Measurements from ENCODE around the gene CYP1A2. TPM values are rescaled to one million over a fixed set of nuclear protein-coding genes. Genes with fewer than 3 reads are reported as not detected.
A peak's percentile ranks its signal among the peaks of the same experiment; 100 is the strongest.

Gene CYP1A2
- total and polyA plus RNA-seq, 2 of the 13 experiments (the other 11 are each of a cell fraction or from before 2014, with no cell fraction given) = 0.07 TPM; not detected in 1

DNA sequence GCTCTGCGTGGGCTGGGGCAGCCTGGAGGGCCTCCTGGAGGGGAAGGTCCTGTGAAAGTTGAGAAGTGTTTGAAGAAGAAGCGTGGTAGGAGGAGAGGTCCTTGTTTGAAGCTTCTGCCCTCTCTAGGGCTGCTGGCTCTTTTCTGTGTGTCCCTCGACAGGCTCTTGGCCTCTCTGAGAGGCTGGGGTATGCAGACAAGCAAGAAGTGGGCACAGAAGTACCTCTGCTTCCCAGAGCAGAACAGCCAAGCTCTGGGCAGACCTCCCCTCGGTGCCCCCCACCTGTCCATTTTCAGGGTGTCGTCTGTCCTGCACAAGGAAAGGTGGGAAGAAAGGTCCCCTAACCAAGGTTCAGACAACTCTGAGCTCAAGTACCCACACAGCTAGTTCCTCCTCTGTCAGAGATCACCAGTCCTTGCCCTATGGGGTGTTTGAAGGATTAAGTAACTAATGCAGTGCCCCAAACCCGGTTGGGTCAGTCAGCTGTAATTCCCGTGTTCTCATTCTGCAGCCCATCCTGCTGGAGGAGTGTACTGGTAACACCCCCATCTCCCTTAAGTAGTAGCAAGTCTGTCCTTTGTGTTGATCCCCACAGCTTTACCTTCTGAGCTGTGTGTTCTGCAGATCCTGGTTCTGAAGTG lies 39.5 kb downstream of the CYP1A2 start:
- H3K9me3 ChIP-seq (ENCODE audit: low read length) = no peaks in the 10 kb centered on the region
- H3K4me2 ChIP-seq (ENCODE audit: low read depth, low read length) = no peak overlapping the region
- peaks cover 7 to 28% of the 10 kb centered on the region in 2 experiments; a peak in 4 of 5 replicates for H3K36me3 ChIP-seq (replicated peaks in 1 of 2; ENCODE audit: control insufficient read depth in 1 of 2, insufficient read depth in 2 of 2, low read length in 2 of 2)
- in situ Hi-C loops (cut with HindIII; ENCODE audit: extremely low pct_ligation_motif_present, low pct_unique_long_range_greater_than_20kb) = loop anchor here (10.0 kb wide), 1 partner anchor 243 kb away; the partner anchor contains the start of gene ARID3B
- BruUV-seq (replicated peaks) = no TSS peak
- TF ChIP-seq ZMYM2 (CRISPR knock-in tag; IDR thresholded peaks at IDR 0.05) = no peak
- TF ChIP-seq ZNF768 (CRISPR knock-in tag; IDR thresholded peaks at IDR 0.05) = peak; percentile 49; the same call in 1 of the 2 replicates
- TF ChIP-seq HNRNPLL (IDR thresholded peaks at IDR 0.05; ENCODE audit: low read depth, low read length, poor library complexity, severe bottlenecking) = no peak
- TF ChIP-seq ZNF790 (CRISPR knock-in tag; IDR thresholded peaks at IDR 0.05; ENCODE audit: borderline replicate concordance) = no peak
- TF ChIP-seq ZSCAN9 (CRISPR knock-in tag; IDR thresholded peaks at IDR 0.05; ENCODE audit: borderline replicate concordance) = no peak
- no peak for TF ChIP-seq ZNF343 (CRISPR knock-in tag; IDR thresholded peaks at IDR 0.05)
- TF ChIP-seq, protein P1, sequence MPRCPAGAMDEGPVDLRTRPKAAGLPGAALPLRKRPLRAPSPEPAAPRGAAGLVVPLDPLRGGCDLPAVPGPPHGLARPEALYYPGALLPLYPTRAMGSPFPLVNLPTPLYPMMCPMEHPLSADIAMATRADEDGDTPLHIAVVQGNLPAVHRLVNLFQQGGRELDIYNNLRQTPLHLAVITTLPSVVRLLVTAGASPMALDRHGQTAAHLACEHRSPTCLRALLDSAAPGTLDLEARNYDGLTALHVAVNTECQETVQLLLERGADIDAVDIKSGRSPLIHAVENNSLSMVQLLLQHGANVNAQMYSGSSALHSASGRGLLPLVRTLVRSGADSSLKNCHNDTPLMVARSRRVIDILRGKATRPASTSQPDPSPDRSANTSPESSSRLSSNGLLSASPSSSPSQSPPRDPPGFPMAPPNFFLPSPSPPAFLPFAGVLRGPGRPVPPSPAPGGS (CRISPR knock-in tag; IDR thresholded peaks at IDR 0.05) = no peak
- TF ChIP-seq MTA1 (CRISPR knock-in tag; IDR thresholded peaks at IDR 0.05; ENCODE audit: borderline replicate concordance) = no peak
- TF ChIP-seq ZSCAN31 (CRISPR knock-in tag; IDR thresholded peaks at IDR 0.05; ENCODE audit: low read depth) = no peak
- POLR2A ChIA-PET = interaction anchor here (1.1 to 1.4 kb wide), 2 partner anchors 11 to 13 kb away, joined by 3 to 7 read pairs; no protein-coding TSS in a partner anchor
- 95% methylated on average over 6 of the region's 7 CpGs for WGBS (ENCODE audit: low lambda C conversion rate)
- H3K4me3 ChIP-seq (replicated peaks in 1 of 3; ENCODE audit: insufficient read depth in 1 of 3, low read depth in 2 of 3, low read length in 3 of 3) = no peak overlapping the region
- H4K20me1 ChIP-seq (ENCODE audit: insufficient read depth, low read length) = peaks cover 31% of the 10 kb centered on the region
- FAIRE-seq (no peak), DNase-seq (ENCODE audit: low spot score) (no peak), ATAC-seq (no peak)
- H3K27me3 ChIP-seq (ENCODE audit: control insufficient read depth in 1 of 2, insufficient read depth in 2 of 2, low read length in 2 of 2) = no peaks in the 10 kb centered on the region
- CTCF ChIA-PET (ENCODE audit: low intra/inter-chr PET ratio, low total read pairs) = interaction anchor here (1.3 to 1.6 kb wide), 2 partner anchors 14 to 17 kb away, joined by 3 to 5 read pairs; no protein-coding TSS in a partner anchor
- H3K27ac ChIP-seq (ENCODE audit: extremely low read length, insufficient read depth, low read length) = no peak overlapping the region
- peaks cover 61% of the 10 kb centered on the region for H3K79me2 ChIP-seq (ENCODE audit: insufficient read depth, low read length)
- no peak overlapping the region for H2AFZ ChIP-seq (ENCODE audit: low read length)
- intact Hi-C loops (cut with micrococcal nuclease; ENCODE audit: unreplicated experiment) = no loop called here
- no peak overlapping the region for H3K9ac ChIP-seq (ENCODE audit: insufficient read depth, low read depth, low read length)
- H3K4me1 ChIP-seq (ENCODE audit: insufficient read depth, low read length) = peaks cover 47% of the 10 kb centered on the region
